ENCODE results near the gene C11orf24.

The C11orf24 gene

GRCh38 chr11:68242616-68243015 is 29.2 kb downstream of the C11orf24 start:
- DNase-seq, result no peak

DNA sequence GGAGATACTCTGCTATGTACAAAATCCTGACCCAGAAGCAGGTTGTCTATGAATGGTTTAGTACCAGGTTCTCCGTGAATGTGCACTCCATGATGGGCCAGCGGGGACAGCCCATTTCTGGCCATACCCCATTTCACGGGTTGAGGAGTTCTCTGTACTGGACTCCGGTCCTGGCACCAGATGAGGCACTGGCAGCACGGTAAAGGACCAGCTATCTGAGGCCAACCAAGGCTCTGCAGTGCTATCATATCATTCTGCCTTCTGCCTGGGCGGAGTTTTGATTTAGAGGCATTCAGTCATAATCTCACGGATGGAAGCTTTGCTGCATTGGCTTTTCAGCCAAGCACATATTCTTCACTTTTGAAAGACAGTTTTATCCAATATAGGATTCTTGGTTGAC is 40.2 kb downstream of the C11orf24 start:
- DNase-seq, result no peak

DNA sequence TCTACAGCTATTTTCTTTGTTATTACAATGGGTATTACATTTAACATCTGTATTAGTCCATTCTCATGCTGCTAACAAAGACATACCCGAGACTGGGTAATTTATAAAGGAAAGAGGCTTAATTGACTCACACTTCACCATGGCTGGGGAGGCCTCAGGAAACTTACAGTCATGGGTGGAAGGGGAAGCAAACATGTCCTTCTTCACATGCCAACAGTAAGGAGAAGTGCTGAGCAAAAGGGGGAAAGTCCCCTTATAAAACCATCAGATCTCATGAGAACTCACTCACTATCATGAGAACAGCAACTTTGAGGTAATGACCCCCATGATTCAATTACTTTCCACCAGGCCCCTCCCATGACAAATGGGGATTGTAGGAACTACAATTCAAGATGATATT is 42.2 kb downstream of the C11orf24 start:
- no peak for DNase-seq

- DNase-seq, result no peak
Observed at GRCh38 chr11:68226421-68226820, 45.4 kb downstream of the C11orf24 start.

- DNase-seq, result no peak
Observed at GRCh38 chr11:68224606-68225005, 47.2 kb downstream of the C11orf24 start.

GRCh38 chr11:68223275-68223674 is 48.5 kb downstream of the C11orf24 start:
- no peak for DNase-seq

DNA sequence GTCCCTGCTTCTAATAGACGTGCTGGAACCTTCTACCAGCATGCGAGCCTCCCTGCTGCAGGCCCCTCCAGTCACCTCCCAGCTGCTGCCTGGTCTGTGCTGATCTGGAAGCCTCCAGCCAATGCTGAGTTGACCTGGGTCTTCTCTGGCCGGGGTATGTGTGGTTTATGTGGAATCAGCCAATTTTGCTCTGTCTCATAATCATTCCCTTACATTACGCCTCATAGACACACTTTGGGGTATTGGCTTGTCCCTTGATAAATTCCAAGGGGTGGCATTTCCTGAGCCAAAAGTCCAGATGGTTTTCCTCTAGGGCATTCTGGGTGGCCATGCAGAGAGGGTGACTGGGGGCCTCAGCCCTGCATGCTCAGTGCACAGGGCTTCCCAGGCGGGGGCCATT is 50.4 kb downstream of the C11orf24 start:
- no peak for DNase-seq

DNA sequence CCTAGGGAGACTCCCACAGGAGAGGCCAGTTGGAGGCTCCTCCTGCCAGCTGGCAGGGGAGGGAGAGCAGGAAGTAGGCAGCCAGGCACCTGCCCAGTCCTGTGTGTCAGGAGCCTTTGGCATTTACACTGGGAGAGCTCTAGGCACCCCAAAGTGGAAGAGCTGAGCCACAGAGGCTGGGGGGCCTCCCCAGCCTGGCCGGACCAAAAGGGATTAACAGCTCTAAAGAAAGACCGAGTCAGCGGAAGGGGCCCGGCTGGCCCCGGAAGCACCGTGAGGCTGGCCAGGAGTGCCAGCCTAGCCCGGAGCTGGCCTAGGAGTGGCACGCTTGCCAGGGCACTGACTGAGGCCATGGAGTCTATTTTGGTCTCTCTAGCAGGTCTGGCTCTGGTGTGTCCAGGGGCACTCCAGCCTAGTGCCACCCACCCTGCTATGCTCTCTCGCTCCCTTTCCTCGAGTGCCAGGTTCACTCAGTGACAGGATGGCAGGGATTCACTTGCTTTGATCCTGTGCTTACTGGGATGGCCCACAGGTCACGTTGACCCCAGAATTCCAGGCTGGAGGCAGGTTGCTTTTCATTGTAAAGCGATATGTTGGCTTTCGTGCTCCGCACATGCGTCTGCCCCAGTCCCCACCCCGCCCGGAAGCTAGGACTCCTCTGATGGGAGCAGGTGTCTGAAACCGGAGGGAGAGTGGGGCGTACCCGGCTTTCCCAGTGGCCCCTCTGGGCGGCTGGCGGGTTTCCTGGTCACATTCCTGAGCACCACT is 55.4 kb downstream of the C11orf24 start:
- DNase-seq, result no peak

- DNase-seq, result no peak
Observed at GRCh38 chr11:68215524-68216170, 56.1 kb downstream of the C11orf24 start.

DNA sequence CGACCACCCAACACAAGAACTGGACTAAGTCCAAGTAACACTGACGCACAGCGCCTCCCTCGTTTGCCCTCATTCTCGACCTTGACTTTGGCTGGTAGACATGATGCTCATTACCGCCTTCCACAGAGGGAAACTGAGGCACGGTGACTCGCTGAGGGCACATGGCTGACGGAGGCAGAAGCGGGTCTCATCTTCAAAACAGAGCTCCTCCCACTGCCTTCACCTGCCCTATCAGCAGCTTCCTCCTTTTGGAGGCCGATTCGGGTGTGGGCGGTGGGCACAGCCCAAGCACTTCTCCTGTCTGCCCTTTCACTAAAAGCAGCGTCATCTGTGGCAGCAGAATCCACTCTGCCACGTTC is 56.7 kb downstream of the C11orf24 start:
- peak; percentile 77 for DNase-seq

DNA sequence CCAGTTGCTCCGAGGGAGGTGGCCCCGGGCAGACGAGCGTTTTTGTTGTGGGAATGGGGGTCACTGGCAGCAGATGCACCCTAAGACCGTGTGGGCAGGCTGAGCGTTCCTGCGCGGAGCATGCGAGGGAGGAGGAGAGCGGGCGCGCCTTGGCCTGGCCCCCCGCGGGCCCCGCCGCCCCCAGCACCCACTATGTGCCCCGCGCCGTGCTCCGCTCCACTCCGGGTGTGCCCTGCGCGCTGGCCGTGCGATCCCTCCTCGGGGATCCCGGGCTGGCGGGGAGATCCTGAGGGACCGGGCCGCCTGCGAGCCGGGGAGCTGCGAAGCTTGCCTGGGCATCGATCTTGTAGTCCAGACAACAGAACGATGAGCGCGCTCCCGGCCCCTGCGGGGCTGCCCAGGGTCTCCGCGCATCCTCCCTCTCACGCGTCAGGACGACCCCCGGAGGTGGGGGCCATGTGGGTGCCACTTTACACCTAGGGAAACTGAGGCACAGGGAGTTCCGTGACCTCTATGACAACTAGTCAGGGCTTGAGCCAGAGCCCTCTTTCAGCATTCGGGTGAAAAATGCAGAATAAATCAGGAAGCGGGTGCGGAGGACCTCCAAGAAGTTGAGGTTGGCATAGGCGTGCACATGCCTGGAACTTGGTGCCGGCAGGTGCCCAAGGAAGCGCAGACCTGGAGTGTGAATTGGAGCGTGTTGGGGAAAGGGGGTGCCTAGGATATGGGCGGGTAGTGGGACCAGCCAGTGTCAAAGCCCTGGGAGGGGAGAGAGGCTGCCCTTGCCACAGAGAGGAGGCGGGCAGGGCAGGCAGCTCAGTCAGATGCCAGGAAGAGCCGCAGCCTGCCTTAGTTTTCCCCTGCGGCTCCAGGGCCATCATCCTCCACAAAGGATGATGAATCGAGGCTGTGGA is 57.3 kb downstream of the C11orf24 start:
- DNase-seq, result no peak

DNA sequence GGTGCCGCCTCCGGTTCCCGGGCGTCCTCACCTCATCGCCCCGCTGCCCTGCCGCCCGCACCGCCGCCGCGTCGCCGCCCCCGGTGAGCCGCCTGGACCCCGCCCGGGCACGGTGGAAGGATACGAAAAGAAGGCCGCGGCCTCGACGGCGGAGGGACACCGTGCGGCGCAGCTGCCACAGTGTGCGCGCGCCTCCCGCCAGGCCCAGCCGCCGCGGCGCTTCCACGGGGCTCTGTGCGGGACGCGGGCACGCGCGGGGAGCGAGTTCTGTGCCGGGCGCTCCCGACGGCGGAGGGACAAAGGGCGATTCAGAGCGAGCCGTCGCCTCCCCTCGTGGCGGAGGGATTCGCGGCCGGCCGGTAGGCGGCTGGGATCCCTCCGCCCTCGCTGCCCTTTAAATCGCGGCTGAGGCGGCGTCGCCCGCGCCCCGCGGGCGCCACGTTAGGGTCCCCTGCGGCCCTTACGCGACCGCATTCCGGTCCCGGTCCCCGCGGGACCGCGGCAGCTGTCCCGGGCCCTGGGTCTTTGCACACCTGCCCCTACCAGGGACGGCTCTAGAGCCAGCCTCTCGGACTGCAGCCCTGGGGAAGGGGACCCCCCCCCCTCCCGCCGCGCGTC is 58.1 kb downstream of the C11orf24 start:
- DNase-seq, result peak; percentile 92

DNA sequence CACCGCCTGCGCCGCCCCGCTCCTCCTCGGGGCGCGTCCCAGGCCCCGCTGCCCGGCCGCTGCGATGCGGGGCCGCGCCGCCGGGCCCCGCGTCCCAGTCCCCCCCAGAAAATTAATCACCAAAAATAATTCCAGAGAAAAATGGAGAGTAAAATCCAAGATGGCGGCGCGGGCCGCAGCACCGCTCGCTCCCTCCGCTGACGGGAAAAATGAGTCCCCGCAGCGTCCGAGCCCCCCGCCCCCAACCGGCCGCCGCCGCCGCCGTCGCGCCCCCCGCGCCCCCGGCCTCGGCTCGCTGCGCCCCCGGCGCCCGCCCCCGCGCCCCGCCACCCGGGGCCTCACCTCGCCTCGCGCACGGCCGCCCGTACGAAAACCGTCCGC is 58.6 kb downstream of the C11orf24 start, which contains the start of gene KMT5B:
Gene KMT5B, minus strand, starts transcription at position 162 of the 381 bp plus-strand sequence. CDS start 23,220 bp downstream, outside the sequence.
- DNase-seq, result peak; percentile 86

DNA sequence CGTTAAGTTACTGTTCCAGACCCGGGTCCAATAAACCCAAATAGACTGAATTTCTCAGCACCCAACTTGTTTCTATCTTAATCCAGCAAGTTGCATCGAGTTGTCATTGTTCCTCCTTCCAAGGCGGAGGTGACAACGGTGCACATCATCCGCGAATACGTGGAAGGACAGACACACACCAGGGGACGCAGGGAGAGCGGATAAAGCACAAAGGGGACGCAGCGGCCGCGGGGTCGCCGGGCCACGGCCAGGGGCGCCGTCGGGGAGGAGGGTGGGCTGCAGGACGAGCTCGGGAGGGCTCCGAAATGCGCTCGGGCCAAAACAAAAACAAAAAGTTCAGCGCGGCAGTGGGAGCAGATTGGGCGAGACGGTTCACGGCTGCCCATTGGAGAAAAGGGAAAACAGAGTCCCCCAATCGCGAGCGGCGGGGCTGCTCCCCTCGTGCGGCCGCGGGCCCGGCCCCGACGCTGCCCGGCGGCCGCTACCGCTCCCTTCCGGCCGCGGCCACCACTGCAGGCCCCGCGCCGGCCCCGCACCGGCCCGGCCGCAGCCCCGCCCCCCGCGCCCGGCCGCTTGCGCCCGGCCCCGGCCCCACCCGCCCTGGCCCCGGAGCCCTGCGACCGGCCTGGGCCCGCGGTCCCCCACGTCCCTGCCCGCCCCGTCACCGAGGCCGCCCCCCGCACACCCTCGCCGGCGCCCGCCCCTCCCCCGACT is 59.2 kb downstream of the C11orf24 start:
- peak; percentile 85 for DNase-seq

DNA sequence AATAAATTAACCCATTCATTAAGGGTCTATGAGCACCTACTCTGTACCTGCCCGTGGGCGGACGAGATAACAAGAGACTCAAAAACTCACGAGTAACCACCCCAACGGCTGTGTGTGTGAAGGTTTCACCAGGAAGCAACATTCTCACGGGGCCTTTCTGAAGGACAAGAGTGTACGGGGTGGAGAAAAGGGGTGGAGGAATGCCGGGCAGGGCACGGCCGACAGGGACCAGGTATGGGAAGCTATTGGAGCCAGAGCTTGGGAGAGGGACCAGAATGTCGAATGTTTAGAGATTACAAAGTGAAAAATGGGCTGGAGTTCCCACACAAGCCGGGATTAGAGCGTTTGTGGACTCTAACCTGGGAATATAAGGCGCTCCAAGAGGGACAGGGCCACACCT is 60.2 kb downstream of the C11orf24 start:
- no peak for DNase-seq

Data from activated effector memory CD4-positive, alpha-beta T cell treated with anti-CD3 and anti-CD28 coated beads, Interleukin-2, amount 50 U/mL, for 16 hours (primary cell).